MM.1S (cell line): ENCODE data around the gene FNDC1.

Experiments
- DNase-seq: peaks from one replicate; pipeline ENCODE4 v3.0.0-alpha.2; 2015
- H2AFZ ChIP-seq: fragments of 300-600 bp; sonication (generic); 2 replicates; pipeline ENCODE4 v1.6.0; 2016; ENCODE audit warnings: antibody characterized with exemption, low read length
- H3F3A ChIP-seq: fragments of 300-600 bp; sonication (generic); 2 replicates; pipeline ENCODE4 v1.6.1; 2016; ENCODE audit warnings: mild to moderate bottlenecking, antibody characterized with exemption, low read length, moderate library complexity, mixed read lengths; ENCODE audit not compliant: insufficient read depth
- H3K27ac ChIP-seq: fragments of 300-600 bp; sonication (generic); 2 replicates; pipeline ENCODE4 v1.5.1; 2016; ENCODE audit warnings: mild to moderate bottlenecking, low read length
- H3K27me3 ChIP-seq: fragments of 300-600 bp; sonication (generic); replicated peaks from 2 replicates; pipeline ENCODE4 v1.6.0; 2016; ENCODE audit warnings: low read length; ENCODE audit not compliant: insufficient read depth
- H3K36me3 ChIP-seq: fragments of 300-600 bp; sonication (generic); replicated peaks from 2 replicates; pipeline ENCODE4 v1.6.1; 2016; ENCODE audit warnings: mild to moderate bottlenecking, low read length, mixed read lengths; ENCODE audit not compliant: insufficient read depth
- H3K4me1 ChIP-seq: fragments of 300-600 bp; sonication (generic); 2 replicates; pipeline ENCODE4 v1.6.1; 2016; ENCODE audit warnings: low read length, mixed read lengths
- H3K4me2 ChIP-seq: fragments of 300-600 bp; sonication (generic); 2 replicates; pipeline ENCODE4 v1.6.0; 2016; ENCODE audit warnings: low read depth, low read length
- H3K4me3 ChIP-seq: fragments of 300-600 bp; sonication (generic); 2 replicates; pipeline ENCODE4 v1.5.1; 2016; ENCODE audit warnings: low read length, mixed read lengths
- H3K79me2 ChIP-seq: fragments of 300-600 bp; sonication (generic); 2 replicates; pipeline ENCODE4 v1.6.1; 2016; ENCODE audit warnings: mixed run types, low read length, mixed read lengths
- H3K9ac ChIP-seq: fragments of 300-600 bp; sonication (generic); 2 replicates; pipeline ENCODE4 v1.6.1; 2016; ENCODE audit warnings: low read length, mixed read lengths
- H3K9me2 ChIP-seq: fragments of 300-600 bp; sonication (generic); replicated peaks from 2 replicates; pipeline ENCODE4 v1.6.1; 2016; ENCODE audit warnings: mild to moderate bottlenecking, low read length, mixed read lengths; ENCODE audit not compliant: insufficient read depth
- H3K9me3 ChIP-seq: fragments of 300-600 bp; sonication (generic); replicated peaks from 2 replicates; pipeline ENCODE4 v1.6.1; 2016; ENCODE audit warnings: mild to moderate bottlenecking, low read length, mixed read lengths; ENCODE audit not compliant: insufficient read depth
- H4K20me1 ChIP-seq: fragments of 300-600 bp; sonication (generic); 2 replicates; pipeline ENCODE4 v1.6.1; 2016; ENCODE audit warnings: mild to moderate bottlenecking, low read length, moderate library complexity, mixed read lengths; ENCODE audit not compliant: insufficient read depth
- EZH2 ChIP-seq: fragments of 300-600 bp; sonication (generic); optimal IDR thresholded peaks from 2 replicates; pipeline ENCODE3; 2017; ENCODE audit warnings: low read depth, mild to moderate bottlenecking, antibody characterized with exemption, low read length, mixed read lengths
- EZH2phosphoT487 ChIP-seq: fragments of 300-600 bp; sonication (generic); IDR thresholded peaks from 2 replicates; pipeline ENCODE4 v1.6.1; 2018; ENCODE audit warnings: antibody characterized with exemption, low read length
- TF ChIP-seq, protein P1 (sequence below): fragments of 300-600 bp; sonication (generic); IDR thresholded peaks from 2 replicates; pipeline ENCODE4 v1.5.1; 2016; ENCODE audit warnings: antibody characterized with exemption, low read length, mixed read lengths

Gene FNDC1

DNA sequence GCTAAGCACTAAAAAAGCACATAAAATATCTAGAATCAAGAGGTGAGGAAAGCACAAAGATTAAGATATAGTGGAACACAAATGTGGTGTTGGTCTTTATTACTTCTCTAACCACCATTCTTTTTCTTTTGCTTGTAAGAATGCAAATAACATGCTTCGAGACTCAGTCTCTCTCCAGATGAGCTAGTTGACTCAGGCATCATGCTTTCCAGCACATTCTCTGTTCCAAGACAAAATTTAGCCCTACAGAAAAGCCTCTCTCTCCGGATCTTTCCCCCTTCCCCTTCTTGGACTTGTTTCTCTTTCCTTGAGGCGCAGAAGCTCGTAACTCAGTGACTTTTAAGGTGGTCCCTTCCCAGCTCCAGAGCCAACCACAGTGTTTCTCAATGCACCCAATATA, 91.0 kb downstream of the FNDC1 start:
- H3K27me3 ChIP-seq = no peaks in the 10 kb centered on the region
- H3K4me1 ChIP-seq = no peaks in the 10 kb centered on the region
- H3K4me3 ChIP-seq = no peak overlapping the region
- no peak overlapping the region for H3K4me2 ChIP-seq
- no peaks in the 10 kb centered on the region for H3K9me2 ChIP-seq
- H3K27ac ChIP-seq = no peak overlapping the region
- no peaks in the 10 kb centered on the region for H3K9me3 ChIP-seq
- no peak overlapping the region for H3K9ac ChIP-seq
- no peaks in the 10 kb centered on the region for H3F3A ChIP-seq
- no peaks in the 10 kb centered on the region for H3K79me2 ChIP-seq
- no peak for DNase-seq
- TF ChIP-seq EZH2 = no peak
- TF ChIP-seq EZH2phosphoT487 = no peak
- H2AFZ ChIP-seq = no peak overlapping the region
- H4K20me1 ChIP-seq = no peaks in the 10 kb centered on the region
- no peaks in the 10 kb centered on the region for H3K36me3 ChIP-seq

DNA sequence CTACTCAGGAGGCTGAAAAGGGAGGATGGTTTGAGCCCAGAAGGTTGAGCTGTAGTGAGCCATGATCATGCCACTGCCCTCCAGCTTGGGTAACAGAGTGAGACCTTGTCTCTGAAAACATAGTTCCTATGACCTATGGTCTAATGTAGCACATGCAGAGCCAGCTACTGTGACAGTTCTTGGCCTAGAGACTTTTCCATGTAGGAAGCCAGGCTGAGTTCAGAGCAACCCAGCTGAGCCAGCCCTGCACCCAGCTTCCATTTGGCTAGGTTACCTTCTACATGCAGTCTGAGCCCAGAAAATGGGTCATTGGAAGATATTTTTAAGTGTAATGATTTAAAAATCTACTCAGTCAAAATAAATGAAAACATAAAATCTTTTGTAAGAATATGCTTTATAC, 92.8 kb downstream of the FNDC1 start:
- H3K9ac ChIP-seq = no peak overlapping the region
- H3K4me2 ChIP-seq = no peak overlapping the region
- no peaks in the 10 kb centered on the region for H3F3A ChIP-seq
- no peaks in the 10 kb centered on the region for H4K20me1 ChIP-seq
- no peaks in the 10 kb centered on the region for H3K4me1 ChIP-seq
- no peaks in the 10 kb centered on the region for H3K27me3 ChIP-seq
- no peak overlapping the region for H2AFZ ChIP-seq
- DNase-seq = no peak
- no peak overlapping the region for H3K4me3 ChIP-seq
- H3K27ac ChIP-seq = no peak overlapping the region
- H3K36me3 ChIP-seq = no peaks in the 10 kb centered on the region
- H3K79me2 ChIP-seq = no peaks in the 10 kb centered on the region
- no peaks in the 10 kb centered on the region for H3K9me2 ChIP-seq
- H3K9me3 ChIP-seq = no peaks in the 10 kb centered on the region
- TF ChIP-seq, protein P1, sequence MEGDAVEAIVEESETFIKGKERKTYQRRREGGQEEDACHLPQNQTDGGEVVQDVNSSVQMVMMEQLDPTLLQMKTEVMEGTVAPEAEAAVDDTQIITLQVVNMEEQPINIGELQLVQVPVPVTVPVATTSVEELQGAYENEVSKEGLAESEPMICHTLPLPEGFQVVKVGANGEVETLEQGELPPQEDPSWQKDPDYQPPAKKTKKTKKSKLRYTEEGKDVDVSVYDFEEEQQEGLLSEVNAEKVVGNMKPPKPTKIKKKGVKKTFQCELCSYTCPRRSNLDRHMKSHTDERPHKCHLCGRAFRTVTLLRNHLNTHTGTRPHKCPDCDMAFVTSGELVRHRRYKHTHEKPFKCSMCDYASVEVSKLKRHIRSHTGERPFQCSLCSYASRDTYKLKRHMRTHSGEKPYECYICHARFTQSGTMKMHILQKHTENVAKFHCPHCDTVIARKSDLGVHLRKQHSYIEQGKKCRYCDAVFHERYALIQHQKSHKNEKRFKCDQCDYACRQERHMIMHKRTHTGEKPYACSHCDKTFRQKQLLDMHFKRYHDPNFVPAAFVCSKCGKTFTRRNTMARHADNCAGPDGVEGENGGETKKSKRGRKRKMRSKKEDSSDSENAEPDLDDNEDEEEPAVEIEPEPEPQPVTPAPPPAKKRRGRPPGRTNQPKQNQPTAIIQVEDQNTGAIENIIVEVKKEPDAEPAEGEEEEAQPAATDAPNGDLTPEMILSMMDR = no peak
- TF ChIP-seq EZH2phosphoT487 (no peak), EZH2 (no peak)

DNA sequence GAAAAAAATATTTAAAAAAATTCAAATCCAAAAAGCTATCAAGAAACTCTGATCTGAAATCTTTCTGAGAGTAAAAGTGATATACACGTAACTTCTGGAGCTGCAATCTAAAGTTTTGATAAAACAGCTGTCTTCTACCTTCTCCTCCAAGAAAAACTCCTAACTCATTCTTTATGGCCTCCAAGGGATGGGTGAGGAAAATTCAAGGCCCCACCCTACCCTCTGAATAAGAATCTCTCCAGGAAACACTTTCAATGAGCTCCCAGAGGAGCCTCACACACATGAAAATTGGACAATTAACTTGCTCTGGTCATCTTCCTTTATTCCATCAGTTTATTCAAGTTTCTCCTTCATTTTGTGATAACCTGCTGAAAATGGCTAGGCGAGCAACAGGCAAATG, 93.4 kb downstream of the FNDC1 start:
- TF ChIP-seq EZH2 = no peak
- TF ChIP-seq EZH2phosphoT487 = no peak
- TF ChIP-seq, protein P1 = no peak
- H3K9ac ChIP-seq = no peak overlapping the region
- H3F3A ChIP-seq = no peaks in the 10 kb centered on the region
- H3K27ac ChIP-seq = no peak overlapping the region
- H3K27me3 ChIP-seq = no peaks in the 10 kb centered on the region
- H3K4me1 ChIP-seq = no peaks in the 10 kb centered on the region
- DNase-seq = no peak
- no peak overlapping the region for H2AFZ ChIP-seq
- no peaks in the 10 kb centered on the region for H3K9me3 ChIP-seq
- H3K4me2 ChIP-seq = no peak overlapping the region
- no peaks in the 10 kb centered on the region for H3K9me2 ChIP-seq
- H4K20me1 ChIP-seq = no peaks in the 10 kb centered on the region
- no peaks in the 10 kb centered on the region for H3K36me3 ChIP-seq
- H3K4me3 ChIP-seq = no peak overlapping the region
- H3K79me2 ChIP-seq = no peaks in the 10 kb centered on the region

DNA sequence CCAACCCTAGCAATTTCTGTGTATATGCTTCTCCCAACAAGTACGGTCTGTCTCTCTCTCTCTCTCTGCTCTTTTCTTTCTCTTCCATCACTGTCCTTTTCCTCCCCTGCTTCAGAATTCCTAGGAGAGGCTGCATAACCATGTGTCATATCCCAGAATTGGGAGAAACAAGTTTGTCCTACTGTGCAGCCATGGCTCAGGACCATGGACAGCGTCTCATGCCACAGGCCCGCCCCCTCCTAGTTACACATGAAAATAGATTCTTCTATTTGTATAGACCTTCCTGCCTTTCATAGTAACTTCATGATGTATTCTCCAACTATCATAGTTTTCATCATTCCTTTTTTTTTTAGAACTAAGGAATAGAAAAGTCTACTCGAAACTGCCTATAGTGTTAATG, 98.0 kb downstream of the FNDC1 start:
- Histone ChIP-seq H3K9me2 (no peaks in the 10 kb centered on the region), H3K36me3 (no peaks in the 10 kb centered on the region), H2AFZ (no peak overlapping the region), H3K4me3 (no peak overlapping the region), H3K4me1 (no peaks in the 10 kb centered on the region), H3K27ac (no peak overlapping the region), H3K9me3 (no peaks in the 10 kb centered on the region), H3K9ac (no peak overlapping the region), H3F3A (no peaks in the 10 kb centered on the region), H3K4me2 (no peak overlapping the region), H4K20me1 (no peaks in the 10 kb centered on the region), H3K27me3 (no peaks in the 10 kb centered on the region), H3K79me2 (no peaks in the 10 kb centered on the region)
- no peak for DNase-seq
- no peak for TF ChIP-seq EZH2phosphoT487
- TF ChIP-seq, protein P1 = no peak
- no peak for TF ChIP-seq EZH2
